Hair follicle dermal papilla cell (primary cell): Measurements from ENCODE around the gene CEBPZOS. TPM values are rescaled to one million over a fixed set of nuclear protein-coding genes. Genes with fewer than 3 reads are reported as not detected.

Experiments used
- total RNA-seq: library from RNA; depleted of rRNA; stranded (reverse); fragments of >200 nt; gene quantifications from 2 replicates; pipeline ENCODE4 v1.2.3, GENCODE V29; 2012

CEBPZOS gene
- 14.0 and 15.7 TPM in 2 replicates for total RNA-seq

DNA sequence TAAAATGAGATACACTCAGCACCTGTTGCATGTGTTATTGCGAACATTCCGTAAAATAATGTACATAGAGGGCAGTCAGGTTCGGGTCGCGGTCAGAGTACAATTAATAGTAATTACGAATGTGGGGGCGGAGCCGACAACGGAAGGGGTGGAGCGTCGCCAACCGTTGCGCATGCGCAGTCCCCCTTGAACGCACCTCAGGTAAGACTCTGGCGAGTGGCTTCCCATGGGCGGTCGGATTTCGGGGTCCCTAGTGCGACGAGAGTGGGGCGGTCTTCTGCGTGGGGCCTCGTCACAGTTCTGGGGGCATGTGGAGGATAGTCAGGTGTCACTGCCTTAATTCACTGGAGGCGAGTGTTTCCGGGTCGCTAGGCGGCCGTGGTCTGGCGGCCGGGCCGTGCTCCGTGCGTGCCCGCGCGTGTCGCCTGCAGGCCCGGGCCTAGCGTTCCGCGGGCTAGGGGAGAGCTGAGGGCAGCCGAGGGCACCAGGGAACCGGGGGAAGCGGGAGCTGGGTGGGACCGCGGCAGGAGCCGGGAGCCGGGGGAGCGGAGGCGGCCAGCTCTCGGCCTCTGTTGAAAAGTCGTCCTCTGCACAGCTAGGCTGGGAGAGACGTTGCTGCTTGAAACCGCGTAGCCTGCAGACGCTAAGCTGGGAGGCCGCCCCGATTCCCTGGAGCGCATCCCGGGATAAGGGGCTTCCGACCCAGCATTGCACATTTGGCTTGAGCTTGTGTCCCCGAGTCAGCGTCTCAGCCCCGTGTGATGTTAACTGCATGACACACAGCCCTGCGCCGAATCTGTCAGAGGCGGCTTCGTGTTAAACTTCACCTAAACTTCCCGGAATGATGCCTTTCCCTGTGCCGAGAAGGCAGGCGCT is at the start of gene CEBPZOS:
CEBPZOS (plus strand) TSS at position 177 of the 876 bp plus-strand sequence. CDS start 3,209 bp downstream, outside the sequence.

DNA sequence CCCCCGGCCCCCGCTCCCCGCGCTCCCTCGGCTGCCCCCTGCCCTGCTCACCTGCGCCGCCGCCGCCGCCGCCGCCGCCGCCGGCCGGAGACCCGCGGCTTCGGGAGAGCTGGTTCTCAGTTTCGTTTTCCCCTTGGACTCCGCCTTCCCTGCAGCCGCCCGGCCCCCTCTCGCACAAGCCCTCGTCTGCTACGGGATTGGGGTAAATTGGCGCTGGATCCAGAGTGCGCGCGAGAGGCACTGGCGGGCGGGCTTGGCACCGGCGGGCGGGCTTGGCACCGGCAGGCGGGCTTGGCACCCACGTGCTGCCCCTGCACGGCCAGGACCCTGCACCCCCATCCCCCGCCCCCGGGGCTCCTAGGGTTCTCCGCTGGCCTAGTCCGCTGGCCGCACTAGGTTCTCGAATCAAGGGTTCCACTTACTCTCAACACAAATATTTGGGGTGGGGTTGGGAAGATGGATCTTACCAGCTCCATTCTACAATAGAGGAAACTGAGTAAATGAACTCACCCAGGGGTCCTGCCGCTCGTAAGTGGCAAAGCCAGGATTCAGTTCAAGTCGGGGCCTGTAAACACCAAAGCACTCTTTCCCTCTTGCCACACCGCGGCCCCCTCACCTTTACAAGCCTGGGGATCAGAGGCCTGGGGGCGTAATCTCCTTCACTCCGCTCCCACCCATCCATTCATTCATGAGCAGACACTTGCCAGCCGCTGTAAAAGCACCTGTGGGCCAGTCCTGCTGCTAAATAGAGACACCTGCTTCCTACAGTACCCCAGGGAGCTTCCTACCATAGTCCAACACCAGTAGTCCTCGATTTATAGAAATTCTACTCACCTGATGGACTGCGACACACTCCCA is 39.2 kb upstream of the CEBPZOS start, which contains the start of gene EIF2AK2:
EIF2AK2 (minus strand) TSS at position 124 of the 858 bp plus-strand sequence. CDS start 9,174 bp downstream, outside the sequence.

DNA sequence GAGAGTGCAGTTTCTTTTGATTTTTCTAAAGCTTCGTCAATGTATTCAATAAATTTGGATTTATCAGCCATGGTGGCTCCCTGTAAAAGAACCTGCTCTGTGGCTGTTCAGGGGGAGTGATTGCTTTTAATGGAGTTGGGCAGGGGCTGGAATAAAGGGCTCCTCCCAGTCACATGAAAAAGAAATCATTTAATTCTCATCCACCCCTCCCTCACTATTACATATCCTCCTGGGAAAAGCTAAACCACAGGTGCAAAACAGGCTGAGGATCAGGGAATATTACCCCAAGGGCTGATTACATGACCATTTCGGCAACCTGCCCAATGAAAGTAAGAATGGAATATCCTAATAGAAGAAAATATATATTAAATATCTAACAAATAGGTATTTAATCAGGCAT is 7.7 kb upstream of the CEBPZOS start, which contains the start of gene SULT6B1:
SULT6B1 (minus strand) TSS at position 101 of the 400 bp plus-strand sequence; CDS start at position 71, 30 bp downstream.

DNA sequence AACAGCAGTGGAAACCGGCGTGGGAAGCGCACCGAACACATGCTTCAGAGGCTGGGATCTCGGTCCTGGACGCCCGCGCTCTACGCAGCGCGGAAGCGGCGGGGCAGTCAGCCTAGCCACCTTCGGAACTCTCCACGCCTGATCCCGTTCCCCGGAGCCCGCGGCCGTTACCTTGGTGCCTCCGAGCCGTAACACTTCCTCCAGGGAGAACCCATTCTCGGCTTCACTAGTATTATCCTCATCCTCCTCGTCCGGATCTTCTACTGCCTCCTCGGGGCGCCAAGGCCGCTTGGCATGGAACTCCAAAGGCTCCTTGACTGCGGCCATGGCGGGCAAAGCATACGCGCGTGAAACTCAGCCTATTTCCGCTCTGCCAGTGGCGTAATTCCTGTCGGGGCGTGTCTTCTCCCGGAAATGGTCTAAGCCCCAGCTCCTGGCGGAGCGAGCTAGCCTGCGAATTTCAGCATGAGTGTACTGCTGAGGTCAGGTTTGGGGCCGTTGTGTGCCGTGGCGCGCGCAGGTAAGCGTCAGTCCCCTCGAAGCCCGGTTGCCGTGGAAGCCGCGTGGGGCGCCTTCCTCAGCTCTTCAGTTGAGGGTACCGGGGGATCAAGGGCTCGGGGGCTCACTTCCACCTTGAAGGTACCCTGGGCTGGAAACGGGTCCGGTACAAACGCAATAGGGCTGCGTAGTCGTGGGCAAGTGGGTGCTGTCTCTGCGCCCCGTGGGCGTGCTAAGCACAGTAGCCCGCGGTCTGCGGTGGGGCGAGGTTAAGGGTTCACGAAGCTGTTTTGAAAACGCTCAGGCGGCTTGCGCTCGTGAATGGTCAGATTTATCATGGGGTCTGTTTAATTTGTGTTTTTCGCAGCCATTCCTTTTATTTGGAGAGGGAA is 35.2 kb downstream of the CEBPZOS start, which contains the start of the genes CEBPZ and NDUFAF7:
CEBPZ (minus strand) TSS at position 356 of the 890 bp plus-strand sequence; CDS start at position 327, 29 bp downstream.
NDUFAF7 (plus strand) TSS at position 418 of the 890 bp plus-strand sequence; CDS start at position 466, 48 bp downstream.

Other genes starting within 250 kb of the CEBPZOS start
- 16.3 and 18.5 TPM in 2 replicates for gene STRN, start 230.0 kb upstream of the CEBPZOS start, total RNA-seq
- 24.2 and 28.6 TPM in 2 replicates for gene HEATR5B, start 112.1 kb upstream of the CEBPZOS start, total RNA-seq
- gene GPATCH11, start 112.0 kb upstream of the CEBPZOS start, total RNA-seq = 4.2 and 4.5 TPM in 2 replicates
- gene EIF2AK2, start 39.5 kb upstream of the CEBPZOS start, total RNA-seq = 51.2 and 54.7 TPM in 2 replicates
- not detected in 2 replicates for gene SULT6B1, start 7.8 kb upstream of the CEBPZOS start, total RNA-seq
- 25.1 and 31.8 TPM in 2 replicates for gene CEBPZ, start 35.1 kb downstream of the CEBPZOS start, total RNA-seq
- gene NDUFAF7, start 35.2 kb downstream of the CEBPZOS start, total RNA-seq = 10.0 and 13.8 TPM in 2 replicates
- 68.7 and 70.1 TPM in 2 replicates for gene PRKD3, start 128.3 kb downstream of the CEBPZOS start, total RNA-seq
- gene QPCT, start 148.1 kb downstream of the CEBPZOS start, total RNA-seq = 16.4 and 16.6 TPM in 2 replicates